ENCODE results near the gene GPR35. TPM values are rescaled to one million over a fixed set of nuclear protein-coding genes. Genes with fewer than 3 reads are reported as not detected.

GPR35 gene
- total and polyA plus RNA-seq, 2 donors (not counting 3 experiments of a cell fraction or from before 2014, with no cell fraction given) = 0.18 to 0.33 TPM

DNA sequence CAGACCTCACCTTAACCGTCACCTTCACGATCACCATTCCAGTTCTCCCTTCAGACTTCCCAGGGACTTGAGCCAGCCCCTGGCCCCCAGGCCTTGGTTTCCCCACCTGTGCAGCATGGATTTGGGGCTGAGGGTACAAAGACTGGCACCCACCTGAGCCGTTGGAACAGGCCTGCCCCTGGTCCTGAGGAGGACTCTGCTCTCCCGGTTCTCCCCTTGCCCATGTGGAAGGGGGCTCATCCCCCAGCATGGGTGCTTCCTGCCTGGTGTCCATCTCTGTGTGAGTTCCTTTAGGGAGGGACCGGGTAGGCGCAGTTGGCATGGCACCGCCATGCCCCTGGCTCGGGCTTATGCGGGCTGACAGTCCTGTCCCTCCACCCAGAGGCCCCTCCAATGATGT is 10.9 kb upstream of the GPR35 start:
- no TSS peak for BruUV-seq (replicated peaks)
- POLR2A ChIA-PET = no interaction called here
- no peak overlapping the region for H3K4me2 ChIP-seq (ENCODE audit: insufficient read depth, low read length)
- no peaks in the 10 kb centered on the region for H3K79me2 ChIP-seq (ENCODE audit: control insufficient read depth, insufficient read depth, low read length)
- FAIRE-seq (no peak), DNase-seq (ENCODE audit: low read depth, low spot score) (no peak)
- H3K36me3 ChIP-seq (ENCODE audit: control insufficient read depth in 2 of 2, extremely low read depth in 1 of 2, insufficient read depth in 2 of 2, low read length in 2 of 2) = no peaks in the 10 kb centered on the region
- CTCF ChIA-PET = no interaction called here
- intact Hi-C loops (cut with micrococcal nuclease) (no loop called here), dilution Hi-C loops (cut with MboI; ENCODE audit: extremely low pct_ligation_motif_present, low sequenced_read_pairs) (no loop called here)
- TF ChIP-seq GATA2 (IDR thresholded peaks at IDR 0.05; ENCODE audit: insufficient read depth, insufficient read length, low read depth, low read length) (no peak), EZH2 (IDR thresholded peaks at IDR 0.05; ENCODE audit: borderline replicate concordance, low read depth, low read length, severe bottlenecking) (no peak), JUN (IDR thresholded peaks at IDR 0.05; ENCODE audit: borderline replicate concordance, insufficient read depth, insufficient read length, low read depth) (no peak), MYC (IDR thresholded peaks at IDR 0.05; ENCODE audit: low read depth, low read length) (no peak), POLR2A (IDR thresholded peaks at IDR 0.05; ENCODE audit: low read depth, low read length) (no peak), POLR2AphosphoS5 (IDR thresholded peaks at IDR 0.05; ENCODE audit: insufficient read depth, low read depth, low read length) (no peak), FOS (IDR thresholded peaks at IDR 0.05; ENCODE audit: borderline replicate concordance, insufficient read depth, low read length) (no peak)
- TF ChIP-seq, protein P1, sequence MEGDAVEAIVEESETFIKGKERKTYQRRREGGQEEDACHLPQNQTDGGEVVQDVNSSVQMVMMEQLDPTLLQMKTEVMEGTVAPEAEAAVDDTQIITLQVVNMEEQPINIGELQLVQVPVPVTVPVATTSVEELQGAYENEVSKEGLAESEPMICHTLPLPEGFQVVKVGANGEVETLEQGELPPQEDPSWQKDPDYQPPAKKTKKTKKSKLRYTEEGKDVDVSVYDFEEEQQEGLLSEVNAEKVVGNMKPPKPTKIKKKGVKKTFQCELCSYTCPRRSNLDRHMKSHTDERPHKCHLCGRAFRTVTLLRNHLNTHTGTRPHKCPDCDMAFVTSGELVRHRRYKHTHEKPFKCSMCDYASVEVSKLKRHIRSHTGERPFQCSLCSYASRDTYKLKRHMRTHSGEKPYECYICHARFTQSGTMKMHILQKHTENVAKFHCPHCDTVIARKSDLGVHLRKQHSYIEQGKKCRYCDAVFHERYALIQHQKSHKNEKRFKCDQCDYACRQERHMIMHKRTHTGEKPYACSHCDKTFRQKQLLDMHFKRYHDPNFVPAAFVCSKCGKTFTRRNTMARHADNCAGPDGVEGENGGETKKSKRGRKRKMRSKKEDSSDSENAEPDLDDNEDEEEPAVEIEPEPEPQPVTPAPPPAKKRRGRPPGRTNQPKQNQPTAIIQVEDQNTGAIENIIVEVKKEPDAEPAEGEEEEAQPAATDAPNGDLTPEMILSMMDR (IDR thresholded peaks at IDR 0.05; ENCODE audit: extremely low read depth in 1 of 2, insufficient read depth in 1 of 2, low read depth in 1 of 2, low read length in 2 of 2) = no peak
- TF ChIP-seq, protein P2, sequence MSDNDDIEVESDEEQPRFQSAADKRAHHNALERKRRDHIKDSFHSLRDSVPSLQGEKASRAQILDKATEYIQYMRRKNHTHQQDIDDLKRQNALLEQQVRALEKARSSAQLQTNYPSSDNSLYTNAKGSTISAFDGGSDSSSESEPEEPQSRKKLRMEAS (IDR thresholded peaks at IDR 0.05; ENCODE audit: insufficient read depth, insufficient read length) = no peak
- H3K4me1 ChIP-seq (ENCODE audit: control insufficient read depth, extremely low read depth, insufficient read depth, low read length) = no peaks in the 10 kb centered on the region
- H4K20me1 ChIP-seq (replicated peaks; ENCODE audit: control insufficient read depth, extremely low read depth, insufficient read depth, low read length) = no peaks in the 10 kb centered on the region
- H3K9ac ChIP-seq (replicated peaks; ENCODE audit: extremely low read depth, insufficient read depth, low read length) = no peak overlapping the region
- H3K4me3 ChIP-seq (replicated peaks in 1 of 3; ENCODE audit: insufficient read depth in 1 of 3, low read depth in 1 of 3, low read length in 3 of 3) = no peak overlapping the region
- no peaks in the 10 kb centered on the region for H3K9me3 ChIP-seq (replicated peaks; ENCODE audit: control insufficient read depth, insufficient read depth, low read length)
- no peaks in the 10 kb centered on the region for H3K9me1 ChIP-seq (replicated peaks; ENCODE audit: control insufficient read depth, extremely low read depth, insufficient read depth, low read length)
- H3K27me3 ChIP-seq (ENCODE audit: control insufficient read depth in 2 of 2, insufficient read depth in 2 of 2, low read length in 2 of 2) = no peaks in the 10 kb centered on the region
- H3K27ac ChIP-seq (ENCODE audit: insufficient read depth, low read depth, low read length) = no peak overlapping the region
- no peak overlapping the region for H2AFZ ChIP-seq (ENCODE audit: low read depth, low read length)

Measured in endothelial cell of umbilical vein (primary cell).